Activated CD4-positive, CD25-positive, alpha-beta regulatory T cell treated with anti-CD3 and anti-CD28 coated beads, Interleukin-2, amount 50 U/mL, for 16 hours (primary cell): ENCODE data around the gene SMIM9.

Experiments
- DNase-seq: peaks from one replicate; pipeline ENCODE4 v3.0.0-alpha.2; 2020; ENCODE audit warnings: low read depth, low spot score

Gene SMIM9

DNA sequence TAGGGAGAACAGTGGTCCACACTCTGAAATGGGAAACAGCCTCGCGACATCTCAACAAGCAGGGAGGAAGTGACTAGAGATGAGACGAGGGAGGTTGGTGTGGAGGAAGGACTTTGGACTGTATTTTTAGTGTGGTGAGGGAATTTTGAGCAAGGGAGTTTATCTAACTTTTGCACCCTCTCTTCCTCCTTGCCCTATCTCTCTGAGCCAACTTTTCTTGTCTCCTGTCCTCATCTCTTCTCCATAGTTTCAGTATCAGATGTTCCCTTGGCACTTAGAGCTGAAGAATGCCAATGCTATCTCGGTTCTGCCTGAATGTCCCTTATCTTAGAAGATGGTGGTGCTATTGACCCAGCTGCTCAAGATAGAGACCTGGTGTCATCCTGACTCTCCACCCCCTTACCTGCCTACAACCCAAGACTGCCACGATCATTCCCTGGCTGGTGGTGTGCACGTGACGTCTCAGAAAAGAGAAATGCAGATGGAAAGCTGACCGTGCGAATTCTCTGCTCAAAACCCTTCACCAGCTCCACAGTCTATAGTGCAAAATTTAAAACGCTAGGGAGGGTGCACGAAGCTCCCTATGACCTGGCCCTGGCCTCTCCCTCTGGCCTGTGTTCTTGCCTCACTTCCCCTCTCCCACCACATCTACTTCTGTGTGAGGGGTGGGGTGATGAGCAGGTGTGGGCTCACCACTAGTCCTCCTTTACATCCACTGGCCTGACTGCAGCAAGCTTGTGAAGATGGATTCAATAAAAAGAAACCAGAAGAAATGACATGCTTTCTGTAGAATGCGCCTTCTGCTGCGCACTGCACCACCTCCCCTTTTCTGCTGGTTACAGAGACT is 50.1 kb downstream of the SMIM9 start:
- no peak for DNase-seq

DNA sequence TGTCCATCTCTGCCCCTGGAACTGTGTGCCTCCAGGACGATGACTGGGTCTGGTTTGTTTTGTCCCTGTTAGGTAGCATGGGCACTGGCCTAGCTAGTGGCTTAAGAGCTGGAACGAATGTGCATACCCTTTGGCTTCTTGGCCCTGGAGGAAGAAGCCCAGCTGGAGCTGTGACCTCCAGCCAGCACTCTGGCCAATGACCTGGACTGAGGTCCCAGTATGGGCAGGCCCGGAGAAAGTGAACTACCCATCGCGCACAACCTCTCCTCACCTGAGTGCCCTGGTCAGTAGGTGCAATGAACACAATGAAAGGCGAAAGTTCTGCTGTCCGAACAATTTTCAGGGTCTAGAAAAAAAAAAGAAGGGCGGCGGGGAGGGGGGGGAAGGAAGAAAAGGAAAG is 53.5 kb downstream of the SMIM9 start:
- DNase-seq: no peak

DNA sequence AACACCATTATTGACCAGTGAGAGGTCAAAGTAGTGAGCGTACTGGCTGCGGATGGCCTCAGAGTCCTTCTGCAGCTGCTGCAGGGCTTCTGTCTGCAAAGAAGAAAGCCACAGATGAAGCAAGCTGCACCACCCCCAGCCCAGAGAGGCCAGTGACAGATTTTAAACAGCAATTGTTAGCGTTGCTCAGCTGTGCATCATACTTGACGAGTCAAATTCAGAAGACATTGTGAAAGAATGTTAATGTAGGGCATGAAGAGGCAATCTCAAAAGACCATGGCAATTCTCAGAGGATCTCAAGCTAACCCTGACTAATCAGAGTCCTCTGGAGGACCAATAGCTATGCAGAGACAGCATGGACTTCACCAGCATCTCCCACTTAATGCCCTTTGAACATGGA is 55.2 kb downstream of the SMIM9 start:
- DNase-seq: no peak

DNA sequence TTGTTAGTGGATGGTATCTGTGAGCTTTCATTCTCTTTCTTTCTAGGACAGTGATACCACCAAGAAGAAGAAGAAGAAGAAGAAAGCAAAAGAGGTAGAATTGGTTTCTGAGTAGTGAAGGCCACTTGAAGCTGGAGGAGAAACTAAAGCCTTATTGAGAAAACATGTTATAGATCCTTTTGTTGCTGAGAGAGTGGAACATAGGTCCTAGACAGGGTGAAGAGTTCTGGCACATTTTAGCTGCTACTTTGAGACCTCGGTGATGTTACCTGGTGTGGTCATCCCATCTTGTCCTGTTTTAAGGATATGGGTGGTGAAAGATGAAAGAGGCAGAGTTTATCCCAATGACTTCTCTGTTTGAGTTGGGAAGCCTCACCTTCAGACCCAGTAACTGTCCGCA is 57.7 kb downstream of the SMIM9 start:
- no peak for DNase-seq

DNA sequence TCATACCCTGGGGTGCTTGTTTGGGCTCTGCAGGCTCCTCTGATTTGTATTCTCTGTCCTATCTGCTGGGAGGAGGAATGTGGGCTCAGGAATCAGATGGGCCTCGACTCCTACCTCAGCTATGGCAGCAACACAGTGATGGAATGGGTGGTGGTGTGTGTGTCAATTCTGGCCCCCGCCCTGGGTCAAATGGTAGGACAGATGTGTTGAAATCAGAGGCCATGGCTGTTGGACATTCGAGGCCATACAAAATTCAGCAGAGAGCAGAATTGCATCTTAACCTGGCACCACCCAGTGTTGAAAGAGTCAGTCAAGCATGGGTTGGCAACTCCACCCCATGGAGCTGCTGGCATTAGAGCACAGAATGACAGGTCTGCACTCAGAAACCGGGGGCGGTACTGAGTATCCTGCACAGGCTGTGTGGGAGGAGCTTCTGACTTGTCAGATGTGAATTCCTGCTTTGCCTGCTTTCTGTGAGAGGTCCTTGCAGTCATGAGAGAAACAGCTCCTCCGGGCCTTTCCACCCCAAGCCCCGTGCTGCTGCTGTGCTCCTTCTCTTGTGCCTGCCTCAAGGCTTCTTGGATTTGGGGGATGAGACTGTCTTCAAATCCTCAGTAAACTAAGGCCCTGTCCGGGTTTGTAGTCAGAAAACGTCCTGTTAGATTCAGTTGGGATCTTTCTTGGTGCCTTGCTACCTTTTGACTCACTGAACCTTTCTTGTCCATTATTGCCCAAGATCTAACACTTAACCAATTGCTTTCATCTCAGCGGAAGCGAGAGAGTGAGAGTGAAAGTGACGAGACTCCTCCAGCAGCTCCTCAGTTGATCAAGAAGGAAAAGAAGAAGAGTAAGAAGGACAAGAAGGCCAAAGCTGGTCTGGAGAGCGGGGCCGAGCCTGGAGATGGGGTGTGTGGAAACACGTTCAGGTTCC is 58.8 kb downstream of the SMIM9 start:
- no peak for DNase-seq

DNA sequence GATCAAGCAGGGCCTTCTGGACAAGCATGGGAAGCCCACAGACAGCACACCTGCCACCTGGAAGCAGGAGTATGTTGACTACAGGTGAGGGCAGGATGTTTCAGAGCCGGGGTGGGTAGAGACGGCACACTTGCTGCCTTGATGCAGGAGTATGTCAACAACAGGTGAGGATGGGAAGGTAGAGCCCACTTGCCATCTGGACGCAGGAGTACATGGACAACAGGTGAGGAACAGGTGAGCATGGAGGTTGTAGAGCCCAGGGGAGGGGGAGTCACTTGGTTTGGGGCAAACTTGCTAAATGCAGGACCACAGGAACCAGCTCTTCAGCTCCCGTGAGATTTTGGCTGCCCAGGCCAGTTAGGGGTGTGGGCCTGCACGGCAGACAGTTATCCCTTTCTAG is 59.8 kb downstream of the SMIM9 start:
- DNase-seq: no peak
